Amniotic stem cell (primary cell): ENCODE data around the gene GMDS.

Source experiments
- DNase-seq: peaks from one replicate; lab custom pipeline; 2025; lab: John Stamatoyannopoulos, UW

The GMDS gene

DNA sequence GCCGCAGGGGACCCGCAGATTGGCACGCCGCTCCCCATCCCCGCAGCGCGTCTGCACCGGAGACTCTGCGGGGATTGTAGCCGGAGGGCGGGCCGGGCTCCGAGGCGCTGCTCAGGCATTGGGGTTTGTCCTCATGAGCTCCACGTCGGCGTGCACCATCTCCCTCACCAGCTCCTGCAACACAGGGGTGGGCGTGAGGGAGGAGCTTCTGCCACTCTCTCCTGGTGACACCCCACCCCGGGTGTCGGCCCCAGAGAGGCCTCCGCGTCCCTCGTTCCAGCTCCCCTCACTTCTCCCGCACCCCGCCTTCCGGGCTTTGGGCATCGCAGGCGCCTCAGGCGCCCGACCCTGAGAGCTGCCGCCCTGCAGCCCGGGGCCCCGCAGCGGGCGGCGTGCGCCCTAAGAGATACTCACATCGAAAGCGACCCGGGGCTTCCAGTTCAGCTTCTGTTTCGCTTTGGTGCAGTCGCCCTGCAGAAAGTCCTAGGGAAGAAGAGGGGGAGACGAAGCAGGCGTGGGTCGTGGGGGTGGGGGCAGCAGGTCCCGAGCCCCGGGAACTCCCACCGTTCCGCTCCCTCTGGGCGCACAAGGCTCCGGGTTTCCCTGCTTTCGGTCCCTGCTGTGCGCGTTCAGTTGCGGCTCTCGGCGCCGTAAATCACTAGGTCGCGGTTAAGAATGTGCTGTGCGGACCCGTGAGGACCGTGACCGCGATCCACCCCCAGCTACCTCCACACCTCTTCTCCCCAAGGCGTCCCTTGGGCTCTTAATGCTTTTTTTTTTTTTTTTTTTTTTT is 621.2 kb downstream of the GMDS start:
- no peak for DNase-seq

DNA sequence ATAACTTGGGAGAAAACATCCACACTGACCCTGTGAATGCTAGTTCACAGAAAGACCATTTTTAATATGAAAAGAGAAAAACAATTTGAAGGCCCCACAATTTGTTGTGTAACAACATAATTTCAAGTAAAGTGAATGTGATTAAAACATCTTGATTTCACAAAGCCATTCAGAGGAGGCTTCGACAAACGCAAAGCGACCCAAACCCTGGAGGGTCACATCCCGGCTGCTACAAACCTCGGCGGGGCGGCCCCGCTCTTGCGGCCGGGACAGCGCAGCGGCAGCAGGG is 621.7 kb downstream of the GMDS start:
- no peak for DNase-seq

DNA sequence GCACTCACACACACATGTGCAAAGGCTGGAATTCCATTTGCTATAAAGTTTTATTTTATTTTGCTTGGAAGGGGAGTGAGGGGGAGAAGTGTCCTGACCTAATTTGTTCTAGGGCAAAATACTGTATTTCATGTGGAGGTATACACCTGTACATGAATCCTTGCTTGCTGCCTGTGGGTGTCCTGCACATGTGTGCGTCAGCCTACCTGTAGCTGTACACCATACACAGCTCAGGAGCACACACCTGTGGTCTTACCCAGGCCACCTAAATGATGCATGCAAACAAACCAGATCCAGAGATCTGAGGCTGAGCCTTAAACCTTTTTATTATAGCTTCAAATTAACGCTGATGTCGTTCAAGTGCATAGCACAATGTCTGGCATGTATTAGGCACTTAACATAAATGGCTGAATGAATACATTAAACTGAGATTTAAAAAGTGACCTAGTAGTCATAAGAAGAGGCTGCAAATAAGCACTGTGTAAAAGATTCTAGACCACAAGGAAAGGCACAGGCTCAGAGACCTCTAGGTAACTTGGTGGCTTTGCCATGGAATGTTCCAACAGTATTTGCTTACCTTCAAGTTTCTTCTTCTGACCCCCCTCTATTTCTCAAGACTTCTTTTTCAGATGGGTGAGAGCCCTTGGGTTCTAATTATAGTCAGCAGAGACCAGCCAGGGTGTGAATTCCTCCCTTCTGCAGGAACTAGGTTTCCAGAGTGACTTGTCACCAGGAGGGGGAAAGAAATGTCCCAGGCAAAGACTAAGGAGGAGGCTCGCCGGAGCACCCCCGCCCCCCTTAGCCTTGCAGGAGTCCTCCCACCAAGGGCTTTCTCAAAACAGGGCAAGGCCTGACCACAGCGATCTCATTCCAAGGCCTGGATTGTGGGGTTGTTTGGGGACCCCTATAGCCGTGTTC is 622.3 kb downstream of the GMDS start:
- no peak for DNase-seq

DNA sequence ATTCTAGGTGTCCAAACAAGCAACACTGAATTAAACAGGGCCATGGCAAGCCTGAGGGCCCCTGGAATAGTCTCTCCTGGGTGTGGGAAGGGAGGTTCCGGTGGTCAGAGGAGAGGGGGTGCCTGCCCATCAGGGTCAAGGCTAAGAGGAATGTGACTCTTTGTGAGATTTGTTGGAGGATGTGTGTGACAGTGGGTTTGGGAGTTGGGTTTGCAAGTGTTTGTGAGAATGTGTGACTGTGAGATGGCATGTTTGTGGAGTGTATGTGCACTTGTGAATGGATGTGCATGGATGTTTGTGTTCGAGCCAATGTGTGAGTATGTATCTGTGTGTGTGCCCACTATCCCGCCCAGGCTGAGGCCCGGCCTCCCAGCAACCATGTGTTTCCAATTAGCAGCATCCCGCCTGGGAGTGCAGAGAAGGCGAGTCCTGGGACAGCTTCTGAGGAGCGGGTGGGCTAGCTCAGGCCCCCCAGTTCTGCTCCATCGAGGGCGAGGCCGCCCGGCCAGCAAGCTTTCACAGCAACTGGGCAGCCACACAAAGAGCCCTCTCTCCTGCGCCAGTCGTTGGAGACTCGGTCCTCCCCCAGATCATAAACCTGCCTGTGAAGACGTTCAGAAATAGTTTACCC is 623.1 kb downstream of the GMDS start:
- DNase-seq = no peak

DNA sequence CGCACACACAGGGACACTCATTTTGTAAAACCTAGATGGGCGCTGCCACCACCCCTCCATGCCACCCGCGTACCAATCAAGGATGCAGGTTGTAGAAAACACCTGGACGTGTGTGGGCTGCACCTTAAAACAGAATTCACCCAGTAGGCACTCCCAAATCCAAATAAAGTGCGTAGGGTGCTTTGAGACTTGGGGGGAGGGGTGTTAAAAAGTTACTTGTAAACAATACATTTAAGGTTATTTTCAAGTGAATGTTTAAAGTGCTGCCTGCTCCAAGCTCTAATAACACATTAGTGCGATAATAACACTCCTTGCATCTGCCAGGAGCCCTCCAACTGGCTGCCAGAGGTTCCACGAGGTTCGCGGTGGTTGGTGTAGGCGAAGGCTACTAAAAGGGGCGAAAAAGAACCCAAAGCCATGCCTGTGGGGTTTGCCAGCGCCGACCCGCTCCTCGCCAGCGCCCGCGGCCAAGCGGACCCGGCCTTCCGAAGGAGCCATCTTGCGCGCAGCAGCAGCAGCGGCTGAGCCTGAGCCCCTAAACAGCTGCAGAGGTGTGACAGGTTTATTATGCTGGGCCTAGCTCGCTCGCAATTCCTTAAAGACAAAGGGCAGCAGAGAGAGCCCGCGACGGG is 624.2 kb downstream of the GMDS start:
- DNase-seq = no peak

DNA sequence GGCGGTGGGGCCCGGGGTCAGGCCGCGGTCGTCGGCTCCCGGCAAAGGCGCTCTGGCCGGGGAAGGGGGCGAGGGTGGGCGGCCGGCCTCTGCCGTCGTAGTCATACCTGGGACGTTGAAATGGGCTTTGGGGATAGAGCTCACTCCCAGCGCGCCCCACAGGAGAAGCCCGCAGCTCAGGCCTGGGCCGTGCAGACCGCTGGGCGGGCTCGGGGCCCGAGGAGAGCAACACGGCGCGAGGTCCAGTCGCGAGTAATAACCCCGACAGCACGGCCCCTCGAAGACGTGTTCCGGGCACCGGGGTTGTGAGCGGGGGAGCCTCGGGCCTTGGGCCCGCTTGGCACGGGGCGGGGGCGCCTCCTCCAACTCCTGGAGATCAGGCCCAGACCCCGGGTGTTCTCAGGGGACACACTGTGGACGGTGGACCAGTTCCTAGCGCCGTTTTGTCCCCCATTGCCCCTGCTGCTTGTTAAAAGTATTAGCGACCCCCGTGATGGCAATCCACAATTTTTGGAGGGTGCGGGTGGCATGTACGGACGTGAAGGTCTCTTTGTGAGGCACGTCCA is 624.8 kb downstream of the GMDS start:
- no peak for DNase-seq

DNA sequence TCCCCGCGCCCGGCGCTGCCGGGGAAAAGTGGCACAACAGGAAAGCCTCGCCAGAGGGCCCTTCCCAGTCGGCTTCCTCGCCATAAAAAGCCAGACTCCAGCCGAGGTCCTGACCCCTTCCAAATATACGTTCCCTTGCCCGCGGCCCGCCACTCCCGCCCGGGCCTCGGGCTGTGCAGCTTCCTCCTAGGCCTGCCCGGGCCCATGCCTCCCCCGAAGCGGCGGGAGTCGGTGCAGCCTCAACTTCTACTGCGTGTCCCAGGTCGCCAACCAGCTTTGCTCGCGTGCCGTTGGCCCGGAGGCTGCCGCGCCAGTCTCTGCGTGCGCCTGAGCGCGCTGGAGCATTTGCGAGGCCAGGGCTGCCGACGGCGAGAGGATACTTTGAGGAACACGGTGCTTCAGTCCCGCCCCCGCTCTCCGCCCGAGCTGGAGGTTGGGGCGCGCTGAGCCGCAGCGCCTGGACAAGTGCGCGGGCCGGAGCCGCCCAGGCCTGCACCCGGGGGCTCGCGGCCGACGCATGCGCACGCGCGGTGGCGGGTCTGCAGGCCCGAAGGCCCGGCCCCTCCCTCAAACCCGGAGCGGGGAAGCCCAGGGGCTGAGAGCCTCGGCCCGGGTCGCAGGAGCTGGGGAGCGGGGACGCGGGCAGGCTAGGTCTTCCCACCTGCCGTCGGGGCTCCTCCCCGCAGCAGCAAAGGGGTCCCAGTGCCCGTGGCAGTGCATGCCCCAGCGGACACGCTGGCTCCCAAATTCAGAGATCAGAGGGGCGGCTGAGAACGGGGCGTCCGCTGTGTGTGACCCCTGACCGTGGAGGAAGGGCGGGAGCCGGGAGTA is 625.5 kb downstream of the GMDS start:
- DNase-seq = no peak

DNA sequence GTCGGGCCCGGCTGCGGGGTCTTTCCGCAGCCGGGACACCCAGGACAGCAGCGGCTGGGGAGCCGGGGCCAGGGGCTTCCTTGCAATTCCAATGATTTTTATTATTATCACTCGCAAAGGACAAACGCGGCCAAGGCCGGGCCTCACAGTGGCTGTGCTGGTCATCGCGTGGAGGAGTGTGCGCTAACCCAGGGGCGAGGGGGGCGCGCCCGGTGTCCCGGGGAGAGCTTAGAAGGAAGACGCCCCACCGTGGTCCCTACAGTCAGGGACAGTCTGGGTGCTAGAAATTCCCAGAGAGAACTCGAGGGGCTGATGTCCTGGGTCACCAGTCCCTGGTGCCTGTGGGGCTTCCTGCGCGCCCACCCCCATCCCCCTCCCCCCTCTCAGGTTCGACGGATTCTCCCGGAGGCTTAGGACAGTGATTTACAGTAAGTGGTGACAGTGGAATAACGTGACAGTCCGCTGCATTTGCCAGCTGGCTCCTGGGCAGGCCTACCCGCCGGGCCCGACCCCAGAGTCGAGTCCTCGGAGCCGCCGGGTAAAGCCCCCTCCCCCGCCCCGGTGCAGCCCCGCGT is 626.2 kb downstream of the GMDS start:
- no peak for DNase-seq

DNA sequence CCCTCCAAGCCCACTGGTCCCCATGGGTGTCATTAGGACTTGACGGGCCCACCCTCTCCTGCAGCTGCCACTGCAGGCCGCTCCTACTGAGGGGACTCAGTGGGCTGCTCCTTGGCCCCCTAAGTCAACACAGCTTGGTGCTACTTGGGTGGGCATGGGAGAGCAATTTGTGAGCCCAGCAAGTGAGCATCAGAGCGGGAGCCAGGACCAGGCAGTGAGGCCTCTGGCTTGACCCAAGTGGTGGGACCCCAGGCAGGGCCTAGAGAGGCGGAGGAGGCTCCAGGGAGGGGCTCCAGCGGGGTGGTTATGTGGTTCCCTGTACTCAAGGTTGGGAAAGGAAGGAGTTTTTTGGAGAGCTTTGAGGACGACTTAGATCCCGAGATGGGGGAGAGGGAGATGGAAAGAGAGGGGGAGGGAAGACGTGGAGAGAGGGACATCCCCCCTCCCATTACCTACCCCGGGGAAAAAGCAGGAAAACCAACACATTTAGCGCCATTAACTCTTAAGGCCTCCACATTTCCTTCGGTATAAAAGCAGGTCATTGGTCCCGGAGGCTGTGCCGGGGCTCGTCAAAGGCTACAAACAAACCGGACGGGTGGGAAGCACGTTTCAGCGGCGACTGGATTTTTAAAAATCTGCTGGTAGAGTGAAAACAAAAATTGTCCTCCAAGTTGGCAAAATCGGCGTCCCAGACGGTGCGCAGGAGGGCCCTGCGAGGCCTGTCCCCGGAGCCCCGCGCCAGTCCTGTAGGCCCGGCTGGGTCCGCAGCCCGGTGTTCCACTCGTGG is 626.9 kb downstream of the GMDS start:
- no peak for DNase-seq

DNA sequence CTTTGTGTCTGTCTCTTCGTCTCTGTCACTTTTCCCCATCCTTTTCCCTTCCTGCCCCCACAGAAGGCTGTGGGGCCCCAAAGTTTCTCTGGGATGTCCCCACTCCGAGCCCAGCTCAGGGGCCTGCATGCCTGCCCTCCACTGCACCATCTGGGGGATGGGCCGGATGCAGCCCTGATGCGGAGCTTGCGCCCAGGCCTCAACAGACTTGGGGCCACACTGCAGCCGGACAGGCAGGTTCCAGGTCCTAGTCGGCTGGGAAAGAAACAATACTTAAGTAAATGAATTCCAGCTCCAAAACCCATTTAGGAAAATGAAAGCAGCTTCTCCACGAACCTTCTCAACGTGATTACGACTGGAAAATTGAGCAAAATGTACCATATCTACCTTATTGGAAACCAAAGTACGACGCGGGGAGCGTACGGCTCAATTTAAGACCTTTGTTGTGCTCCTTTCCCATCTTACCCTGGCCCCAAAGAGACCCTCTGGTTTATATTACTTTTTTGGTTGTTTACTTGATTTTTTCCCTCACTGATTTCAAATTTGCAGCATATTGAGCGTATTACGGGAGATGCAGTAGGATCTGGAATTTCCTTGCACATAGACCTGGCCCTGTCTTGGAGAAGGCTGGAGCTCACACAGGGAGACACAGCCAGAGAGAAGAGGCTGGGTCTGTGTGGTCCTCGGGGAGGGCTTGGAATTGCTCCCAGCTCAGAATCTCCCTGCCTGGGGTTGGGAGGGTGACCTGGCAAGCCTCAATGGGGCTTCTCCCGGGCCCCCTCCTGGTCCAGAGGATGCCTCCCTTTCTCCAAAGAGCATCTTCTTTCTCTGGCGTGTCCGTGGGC is 627.7 kb downstream of the GMDS start:
- DNase-seq = no peak

DNA sequence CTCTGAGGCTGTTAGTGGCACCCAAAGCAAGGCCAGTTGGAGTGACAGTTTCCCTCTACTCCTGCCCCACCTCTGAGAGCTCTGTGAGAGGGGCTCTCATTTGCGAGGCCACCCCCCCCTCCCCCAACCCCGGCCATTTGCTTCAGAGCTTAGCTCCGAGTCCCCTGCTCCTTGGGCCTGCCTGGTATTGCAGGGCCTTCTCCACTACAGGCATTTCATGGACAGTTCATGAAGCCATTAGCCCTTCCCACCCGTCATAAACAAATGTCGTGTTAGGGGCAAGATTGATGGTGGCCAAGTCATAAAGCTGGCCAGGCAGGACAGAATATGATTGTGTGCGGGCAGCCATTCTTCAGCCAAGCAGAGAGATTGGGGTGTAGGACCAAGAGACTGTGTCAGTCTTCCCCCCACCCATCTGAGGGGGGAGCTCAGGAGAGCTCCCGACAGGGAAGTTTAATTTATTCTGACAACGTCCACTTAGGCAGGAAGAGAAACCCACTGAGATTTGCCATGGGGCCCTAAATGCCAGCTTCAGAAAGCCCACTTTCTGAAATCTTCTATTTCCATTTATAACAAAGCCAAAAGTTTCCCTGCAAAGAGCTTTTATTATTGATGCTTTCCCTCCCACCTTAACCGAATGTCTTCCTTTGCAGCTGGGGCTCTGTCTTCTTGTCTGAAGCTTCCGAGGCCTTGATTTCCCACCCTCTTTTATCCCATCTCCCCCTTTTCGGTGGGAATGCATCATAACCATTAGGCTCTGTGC is 628.5 kb downstream of the GMDS start:
- DNase-seq = no peak

DNA sequence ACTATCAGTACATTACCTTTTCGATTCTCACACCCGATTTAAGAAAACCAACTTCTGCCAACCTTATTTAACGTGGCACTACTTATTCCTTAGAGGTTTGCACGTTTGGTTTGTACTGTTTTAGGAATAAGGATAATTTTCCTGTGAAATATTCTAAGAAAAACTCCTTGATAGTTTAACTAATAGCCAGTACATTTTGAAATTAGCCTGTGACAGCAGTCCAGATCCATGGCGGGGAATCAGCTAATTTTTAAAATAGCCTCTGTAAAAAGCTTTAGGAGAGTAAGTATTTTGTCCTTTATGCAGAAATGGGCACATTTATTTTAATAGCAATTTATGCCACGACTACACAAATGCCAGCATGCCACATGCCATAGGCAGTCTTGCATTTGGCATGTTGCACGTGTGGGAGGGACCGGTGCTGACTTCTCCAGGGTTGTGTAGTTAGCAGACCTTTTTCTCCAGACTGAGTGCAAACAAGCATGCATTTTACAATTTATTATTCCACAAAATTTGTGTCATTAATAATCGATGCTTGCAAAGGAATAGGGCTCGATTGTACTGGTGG is 629.5 kb downstream of the GMDS start:
- DNase-seq = no peak

DNA sequence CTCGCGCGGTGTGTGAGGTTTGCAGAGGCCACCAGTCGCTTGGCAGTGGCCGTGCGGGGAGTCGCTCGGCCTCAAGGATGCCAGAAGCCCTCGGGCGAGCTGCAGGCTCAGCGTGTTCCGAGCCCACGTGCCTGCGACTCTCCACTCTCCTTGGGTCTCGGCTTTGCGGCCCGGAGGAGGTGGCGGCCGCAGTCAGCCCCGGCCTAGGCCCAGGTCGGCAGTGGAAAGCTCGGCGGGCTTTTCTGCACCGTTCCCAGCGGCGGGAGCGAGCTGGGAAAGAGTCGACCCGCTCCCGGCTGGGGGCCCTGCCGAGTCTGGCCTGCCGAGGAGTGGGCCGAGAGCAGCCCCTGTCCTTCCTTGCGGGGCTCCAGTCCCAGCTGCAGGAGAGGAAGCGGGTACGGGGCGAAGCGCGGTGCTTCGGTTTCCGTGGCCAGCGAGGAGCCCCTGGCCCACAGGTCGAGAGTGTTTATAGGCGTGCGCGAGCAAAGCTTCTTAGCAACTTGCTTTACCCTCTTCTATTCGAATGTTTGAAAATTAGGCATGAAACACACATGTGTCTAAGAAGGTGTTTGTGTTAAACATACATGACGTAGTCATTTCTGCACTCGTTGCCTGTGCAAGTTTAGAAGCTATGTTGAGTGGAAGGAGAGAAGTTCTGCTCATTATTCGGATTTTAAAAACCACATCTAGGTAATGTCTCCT is 630.1 kb downstream of the GMDS start:
- no peak for DNase-seq

DNA sequence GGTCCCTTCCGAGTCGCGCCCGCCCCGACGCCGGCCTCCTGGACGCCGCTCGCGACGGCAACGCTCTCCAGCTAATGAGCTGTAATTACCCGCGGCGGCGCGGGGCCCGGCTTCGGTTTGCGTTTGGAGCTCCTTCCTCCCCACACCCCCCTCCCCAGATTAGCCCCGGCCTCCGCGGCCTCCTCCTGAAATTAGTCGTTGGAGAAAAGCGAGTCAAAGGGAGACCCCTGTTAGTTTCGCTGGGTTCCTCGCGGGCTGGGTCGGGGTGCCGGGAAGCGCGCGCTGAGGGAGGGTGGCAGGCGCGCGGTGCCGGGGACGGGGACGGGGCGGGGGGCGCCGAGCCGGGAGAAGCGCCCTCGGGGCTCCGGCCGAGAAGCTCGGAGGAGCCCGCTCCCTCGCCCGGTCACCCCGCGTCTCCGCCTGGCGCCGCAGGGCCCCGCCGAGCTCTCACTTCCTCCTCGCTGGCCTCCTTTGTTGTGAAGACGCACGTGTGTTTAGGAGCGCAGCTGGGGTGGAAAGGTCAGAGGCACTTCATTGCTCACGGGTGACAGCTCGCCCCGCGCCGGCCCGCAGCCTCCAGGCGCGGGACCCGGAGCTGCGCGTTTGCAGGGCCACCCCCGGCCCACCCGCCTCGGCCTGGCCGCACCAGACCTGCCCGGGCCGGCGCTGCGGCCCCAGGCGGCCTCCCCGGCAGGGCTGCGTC is 630.8 kb downstream of the GMDS start:
- DNase-seq = no peak

DNA sequence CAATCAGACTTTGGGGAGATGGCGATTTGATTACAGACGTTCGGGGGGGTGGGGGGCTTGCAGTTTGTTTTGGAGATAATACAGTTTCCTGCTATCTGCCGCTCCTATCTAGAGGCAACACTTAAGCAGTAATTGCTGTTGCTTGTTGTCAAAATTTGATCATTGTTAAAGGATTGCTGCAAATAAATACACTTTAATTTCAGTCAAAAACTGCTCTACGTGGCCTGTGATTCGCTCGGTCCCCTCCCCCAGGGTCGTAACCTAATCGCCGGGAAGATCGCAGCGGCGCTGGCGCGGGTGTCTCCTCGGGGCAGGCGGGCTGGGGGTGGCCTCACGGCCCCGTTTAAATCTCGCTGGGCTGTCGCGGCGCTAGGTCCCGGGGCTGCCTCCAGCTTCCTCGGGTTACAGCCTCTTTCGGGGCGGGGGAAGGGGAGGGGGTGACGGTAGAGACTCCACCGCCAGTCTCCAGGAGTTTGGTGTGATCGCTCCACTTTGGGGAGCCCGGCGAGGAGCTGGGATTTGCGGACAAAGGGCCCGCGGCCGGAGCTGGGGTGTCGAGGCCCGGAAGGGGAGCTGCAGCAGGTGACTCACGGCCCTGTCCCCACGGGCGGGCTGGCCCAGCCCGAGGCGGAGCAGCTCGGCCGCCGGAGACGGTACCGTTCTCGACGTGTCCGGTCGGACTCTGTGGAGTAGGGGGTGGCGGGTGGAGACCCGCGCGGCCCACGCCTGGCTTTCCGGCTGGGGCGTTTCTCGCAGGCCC is 631.5 kb downstream of the GMDS start:
- DNase-seq = no peak

DNA sequence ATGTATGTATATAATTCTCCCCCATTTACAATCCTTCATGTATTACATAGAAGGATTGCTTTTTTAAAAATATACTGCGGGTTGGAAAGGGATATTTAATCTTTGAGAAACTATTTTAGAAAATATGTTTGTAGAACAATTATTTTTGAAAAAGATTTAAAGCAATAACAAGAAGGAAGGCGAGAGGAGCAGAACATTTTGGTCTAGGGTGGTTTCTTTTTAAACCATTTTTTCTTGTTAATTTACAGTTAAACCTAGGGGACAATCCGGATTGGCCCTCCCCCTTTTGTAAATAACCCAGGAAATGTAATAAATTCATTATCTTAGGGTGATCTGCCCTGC is 632.1 kb downstream of the GMDS start:
- DNase-seq = no peak
